CD8-positive, alpha-beta memory T cell (primary cell): Measurements from ENCODE around the gene OBP2B. TPM values are rescaled to one million over a fixed set of nuclear protein-coding genes. Genes with fewer than 3 reads are reported as not detected.
A peak's percentile ranks its signal among the peaks of the same experiment; 100 is the strongest.

Experiments
- CTCF ChIA-PET: fragments of 350-600 bp; sonication (Branson Sonifier 250); formaldehyde crosslinking; loops from one replicate; lab custom pipeline; 2021; ENCODE audit warnings: antibody characterized with exemption; lab: Charles Lee
- POLR2A ChIA-PET: fragments of 350-600 bp; sonication (Branson Sonifier 250); formaldehyde crosslinking; loops from one replicate; lab custom pipeline; 2021; ENCODE audit warnings: antibody characterized with exemption; lab: Charles Lee
- DNase-seq, 5 donors: peaks; one replicate each; pipeline versions ENCODE4 v3.0.0 to v3.0.0-alpha.2; 2020 to 2022; ENCODE audit warnings: mixed read lengths in 1 of 5
- H3K27ac ChIP-seq: one replicate; pipeline ENCODE4 v1.7.0; 2013; ENCODE audit warnings: low read depth, mild to moderate bottlenecking, low read length, moderate library complexity
- H3K27me3 ChIP-seq: 2 replicates; pipeline ENCODE4 v1.7.0; 2013; ENCODE audit warnings: low read length, mild to moderate bottlenecking; ENCODE audit not compliant: insufficient read depth, poor library complexity, severe bottlenecking
- H3K36me3 ChIP-seq: 2 replicates; pipeline ENCODE4 v1.7.0; 2013; ENCODE audit warnings: mild to moderate bottlenecking, low read length, moderate library complexity; ENCODE audit not compliant: insufficient read depth
- H3K4me1 ChIP-seq: 2 replicates; pipeline ENCODE4 v1.7.0; 2013; ENCODE audit warnings: mild to moderate bottlenecking, low read length, moderate library complexity; ENCODE audit not compliant: insufficient read depth
- H3K4me3 ChIP-seq: 2 replicates; pipeline ENCODE4 v1.7.0; 2013; ENCODE audit warnings: mild to moderate bottlenecking, low read length
- H3K9me3 ChIP-seq: 2 replicates; pipeline ENCODE4 v1.7.0; 2013; ENCODE audit warnings: mild to moderate bottlenecking, low read length
- H3K27ac Mint-ChIP-seq, 8 donors: one replicate each; pipeline ENCODE4 v1.8.0; 2020 to 2021; ENCODE audit warnings: mixed read lengths in 8 of 8, mild to moderate bottlenecking in 6 of 8, inconsistent platforms in 3 of 8, moderate library complexity in 3 of 8
- H3K27me3 Mint-ChIP-seq, 2 donors: one replicate each; pipeline ENCODE4 v1.8.0; 2020 to 2021; ENCODE audit warnings: mixed read lengths in 2 of 2, mild to moderate bottlenecking in 1 of 2, moderate library complexity in 1 of 2
- H3K36me3 Mint-ChIP-seq, 3 donors: one replicate each; pipeline ENCODE4 v1.8.0; 2020 to 2021; ENCODE audit warnings: mixed read lengths in 3 of 3, inconsistent platforms in 1 of 3, mild to moderate bottlenecking in 1 of 3
- H3K4me1 Mint-ChIP-seq, 3 donors: one replicate each; pipeline ENCODE4 v1.8.0; 2020 to 2021; ENCODE audit warnings: mixed read lengths in 3 of 3, inconsistent platforms in 1 of 3, mild to moderate bottlenecking in 1 of 3
- H3K4me3 Mint-ChIP-seq, 7 donors: one replicate each; pipeline ENCODE4 v1.8.0; 2020 to 2021; ENCODE audit warnings: mixed read lengths in 7 of 7, mild to moderate bottlenecking in 6 of 7, moderate library complexity in 4 of 7, inconsistent platforms in 2 of 7
- H3K9me3 Mint-ChIP-seq, 5 donors: one replicate each; pipeline ENCODE4 v1.8.0; 2020 to 2022; ENCODE audit warnings: mixed read lengths in 5 of 5, mild to moderate bottlenecking in 3 of 5, moderate library complexity in 2 of 5, inconsistent platforms in 1 of 5
- polyA plus RNA-seq: library from polyadenylated mRNA; unstranded; fragments of 300-500 nt; fragmentation: Illumina TruSeq; gene quantifications from one replicate; pipeline ENCODE4 v1.2.3, GENCODE V29; 2021
- total RNA-seq, 2 experiments: library from RNA; stranded (reverse); gene quantifications; one replicate each; pipeline ENCODE4 v1.2.3, GENCODE V29; 2021

The OBP2B gene
- total and polyA plus RNA-seq, 3 experiments from 2014 or later, result not detected

DNA sequence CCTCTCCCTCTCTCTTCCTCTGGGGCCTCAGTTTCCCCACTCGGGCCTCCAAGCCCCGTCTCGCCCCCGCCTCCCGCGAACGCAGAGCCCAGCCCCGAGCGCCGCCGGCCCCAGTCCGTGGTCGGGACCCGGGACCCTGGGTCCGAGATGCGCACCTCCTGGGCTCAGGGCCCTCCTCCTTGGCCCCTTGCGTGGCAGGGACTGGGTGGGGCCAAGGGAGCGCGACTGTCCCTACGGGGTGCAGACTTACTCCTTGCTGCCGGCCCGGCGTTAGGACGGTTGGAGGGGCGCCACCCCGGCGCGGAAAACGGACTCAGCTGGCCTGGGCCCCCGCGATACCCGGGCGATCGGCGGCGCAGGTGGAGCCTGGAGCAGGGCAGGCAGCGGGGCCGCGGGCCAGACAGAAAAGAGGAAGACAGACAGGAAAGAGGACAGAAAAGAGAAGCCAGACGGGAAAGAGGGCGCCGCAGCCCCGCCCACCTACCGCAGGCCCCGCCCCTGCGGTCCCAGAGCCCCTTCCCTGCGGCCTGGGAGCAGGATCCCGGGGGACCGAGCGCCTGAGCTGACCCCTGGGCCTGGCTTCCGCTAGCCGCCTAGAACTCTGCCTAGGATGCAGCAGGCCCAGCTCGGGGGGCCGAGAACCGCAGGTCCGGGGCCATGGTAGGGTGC, 45.4 kb downstream of the OBP2B start, which contains the start of gene GBGT1:
Gene GBGT1, minus strand, starts transcription at position 411 of the 669 bp plus-strand sequence. CDS start 1,502 bp downstream, outside the sequence.
- H3K4me1 Mint-ChIP-seq, result peaks cover 2 to 10% (median 10%) of the 10 kb centered on the region in 3 donors
- H3K27ac ChIP-seq, result peak within 1 kb of the TSS; percentile 44
- POLR2A ChIA-PET, result no interaction called here

DNA sequence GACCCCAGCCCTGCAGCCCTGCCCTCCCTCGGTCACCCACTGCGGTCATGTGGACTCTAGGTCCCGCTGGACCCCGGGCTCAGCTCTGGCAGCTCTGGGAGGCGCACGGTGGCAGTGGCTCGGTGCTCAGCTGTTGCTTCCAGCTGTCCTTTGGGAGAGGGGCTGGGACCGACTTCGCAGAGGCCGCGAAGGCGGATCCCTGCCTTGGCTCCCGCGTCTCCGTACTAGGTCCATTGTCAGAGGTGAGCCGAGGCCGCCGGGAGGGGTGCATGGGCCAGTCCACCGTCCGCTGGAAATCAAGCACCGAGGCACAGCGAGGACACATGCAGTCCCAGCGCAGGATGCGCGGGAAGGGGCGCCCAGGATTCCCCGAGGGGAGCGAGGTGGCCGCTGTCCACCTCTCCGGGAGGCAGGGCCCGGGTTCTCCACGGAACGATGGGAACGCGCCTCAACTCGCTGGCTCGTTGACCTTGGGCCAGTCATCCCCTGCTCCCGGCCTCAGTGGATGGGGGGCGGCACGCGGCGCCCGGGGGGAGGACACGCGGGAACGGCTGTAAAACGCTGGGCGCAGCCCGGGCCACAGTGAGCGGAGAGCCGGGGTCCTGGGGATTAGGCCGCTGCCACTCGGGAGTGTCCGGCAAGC, 46.1 kb downstream of the OBP2B start:
- H3K27me3 Mint-ChIP-seq, result no peaks in the 10 kb centered on the region
- POLR2A ChIA-PET, result no interaction called here
- CTCF ChIA-PET, result no interaction called here
- Histone ChIP-seq H3K27ac (no peak overlapping the region), H3K36me3 (no peaks in the 10 kb centered on the region), H3K4me1 (no peaks in the 10 kb centered on the region), H3K27me3 (no peaks in the 10 kb centered on the region), H3K9me3 (no peaks in the 10 kb centered on the region), H3K4me3 (no peak overlapping the region)
- H3K27ac Mint-ChIP-seq, result no peak overlapping the region
- DNase-seq, result peak in 1 of 5 donors; percentile 39
- H3K4me3 Mint-ChIP-seq, result peak overlapping the region in 3 of 7 donors; percentile 46 to 64 (median 58)
- H3K9me3 Mint-ChIP-seq, result peaks cover 0 to 2% (median 0%) of the 10 kb centered on the region in 5 donors
- H3K4me1 Mint-ChIP-seq, result peaks cover 2 to 10% (median 10%) of the 10 kb centered on the region in 3 donors
- no peaks in the 10 kb centered on the region for H3K36me3 Mint-ChIP-seq

More for the DNA sequence above, 45.4 kb downstream of the OBP2B start, which contains the start of gene GBGT1:
- Histone ChIP-seq H3K4me3 (peak within 1 kb of the TSS; percentile 43), H3K27me3 (no peaks in the 10 kb centered on the region), H3K9me3 (no peaks in the 10 kb centered on the region), H3K4me1 (no peaks in the 10 kb centered on the region), H3K36me3 (no peaks in the 10 kb centered on the region)
- no peaks in the 10 kb centered on the region for H3K36me3 Mint-ChIP-seq
- peak within 1 kb of the TSS; percentile 69 to 89 (median 76) for H3K4me3 Mint-ChIP-seq
- peak; percentile 15 to 56 (median 37) for DNase-seq
- peaks cover 0 to 2% (median 0%) of the 10 kb centered on the region in 5 donors for H3K9me3 Mint-ChIP-seq
- H3K27me3 Mint-ChIP-seq, result no peaks in the 10 kb centered on the region
- peak within 1 kb of the TSS in 2 of 8 donors; percentile 43 to 78 for H3K27ac Mint-ChIP-seq
- CTCF ChIA-PET, result interaction anchor here (1.0 kb wide), 1 partner anchor 12 kb away, joined by 3 read pairs; no protein-coding TSS in a partner anchor

DNA sequence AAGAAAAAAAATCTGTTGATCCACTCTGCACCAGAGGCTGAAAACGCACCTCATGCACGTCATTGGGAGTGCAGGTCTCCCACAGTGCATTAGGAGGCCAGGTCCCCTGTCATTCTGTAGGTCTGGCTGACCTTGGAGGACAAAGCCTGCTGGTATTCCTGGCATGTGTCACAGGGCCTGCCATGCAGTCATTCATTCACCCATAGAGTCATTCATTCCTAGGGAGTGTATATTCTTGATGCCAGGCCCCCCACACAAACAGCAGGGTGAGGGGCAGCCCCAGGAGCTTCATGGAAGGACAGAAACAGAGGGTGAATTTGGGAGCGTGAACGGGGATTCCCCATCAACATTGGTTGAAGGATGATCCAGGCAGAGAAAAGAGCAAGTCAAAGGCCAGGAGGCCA, 47.5 kb downstream of the OBP2B start:
- ChIA-PET POLR2A (no interaction called here), CTCF (interaction anchor here (1.3 kb wide), 1 partner anchor 17 kb away, joined by 3 read pairs; no protein-coding TSS in a partner anchor)
- no peaks in the 10 kb centered on the region for H3K36me3 ChIP-seq
- H3K4me1 ChIP-seq, result no peaks in the 10 kb centered on the region
- H3K36me3 Mint-ChIP-seq, result no peaks in the 10 kb centered on the region
- DNase-seq, result peak in 1 of 5 donors; percentile 22
- no peaks in the 10 kb centered on the region for H3K27me3 ChIP-seq
- no peaks in the 10 kb centered on the region for H3K27me3 Mint-ChIP-seq
- H3K9me3 Mint-ChIP-seq, result peaks cover 0 to 2% (median 0%) of the 10 kb centered on the region in 5 donors
- no peak overlapping the region for H3K4me3 ChIP-seq
- peak overlapping the region in 1 of 8 donors; percentile 72 for H3K27ac Mint-ChIP-seq
- H3K4me3 Mint-ChIP-seq, result peak overlapping the region in 4 of 7 donors; percentile 2 to 80 (median 51)
- H3K9me3 ChIP-seq, result no peaks in the 10 kb centered on the region
- no peak overlapping the region for H3K27ac ChIP-seq
- H3K4me1 Mint-ChIP-seq, result peaks cover 2 to 10% (median 10%) of the 10 kb centered on the region in 3 donors

DNA sequence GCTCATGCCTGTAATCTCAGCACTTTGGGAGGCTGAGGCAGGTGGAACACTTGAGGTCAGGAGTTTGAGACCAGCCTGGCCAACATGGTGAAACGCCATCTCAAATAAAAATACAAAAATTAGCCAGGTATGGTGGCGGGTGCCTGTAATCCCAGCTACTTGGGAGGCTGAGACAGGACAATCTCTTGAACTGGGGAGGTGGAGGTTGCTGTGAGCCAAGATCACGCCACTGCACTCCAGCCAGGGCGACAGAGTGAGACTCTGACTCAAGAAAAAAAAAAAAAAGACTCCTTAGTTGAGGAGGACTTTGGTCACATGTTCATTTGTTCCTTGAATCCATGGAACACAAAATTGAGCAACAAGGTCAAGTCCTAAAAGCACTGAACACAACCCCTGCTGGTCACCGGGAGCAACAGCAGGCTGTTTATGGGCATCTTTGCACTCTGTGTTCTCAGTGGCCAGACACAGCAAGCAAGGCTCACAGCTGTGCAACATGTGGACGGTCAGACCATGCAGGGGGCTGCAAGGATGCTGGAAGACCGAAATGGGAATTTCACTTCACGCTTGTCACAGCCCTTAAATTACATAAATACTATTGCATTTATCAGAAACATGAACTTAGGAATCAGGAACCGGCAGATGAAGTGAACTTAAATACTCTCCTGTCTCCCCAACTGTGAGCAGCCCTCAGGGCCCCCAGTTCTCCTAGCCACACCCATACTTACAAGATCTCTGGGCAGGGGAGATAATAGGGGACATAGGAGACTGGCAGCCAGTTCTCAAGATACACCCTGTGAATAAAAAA, 48.1 kb downstream of the OBP2B start:
- H3K4me1 ChIP-seq, result no peaks in the 10 kb centered on the region
- H3K27me3 Mint-ChIP-seq, result no peaks in the 10 kb centered on the region
- no peak overlapping the region for H3K27ac ChIP-seq
- no peaks in the 10 kb centered on the region for H3K27me3 ChIP-seq
- no peaks in the 10 kb centered on the region for H3K9me3 ChIP-seq
- ChIA-PET POLR2A (no interaction called here), CTCF (interaction anchor here (0.8 to 1.3 kb wide), 3 partner anchors 14 to 35 kb away, joined by 3 read pairs; no protein-coding TSS in a partner anchor)
- no peak overlapping the region for H3K4me3 ChIP-seq
- no peaks in the 10 kb centered on the region for H3K36me3 Mint-ChIP-seq
- DNase-seq, result peak; percentile 20 to 66 (median 32)
- H3K4me1 Mint-ChIP-seq, result peaks cover 2 to 10% (median 10%) of the 10 kb centered on the region in 3 donors
- H3K27ac Mint-ChIP-seq, result peak overlapping the region in 4 of 8 donors; percentile 46 to 79 (median 72)
- H3K4me3 Mint-ChIP-seq, result peak overlapping the region in 3 of 7 donors; percentile 28 to 63 (median 61)
- peaks cover 0 to 2% (median 0%) of the 10 kb centered on the region in 5 donors for H3K9me3 Mint-ChIP-seq
- H3K36me3 ChIP-seq, result no peaks in the 10 kb centered on the region

DNA sequence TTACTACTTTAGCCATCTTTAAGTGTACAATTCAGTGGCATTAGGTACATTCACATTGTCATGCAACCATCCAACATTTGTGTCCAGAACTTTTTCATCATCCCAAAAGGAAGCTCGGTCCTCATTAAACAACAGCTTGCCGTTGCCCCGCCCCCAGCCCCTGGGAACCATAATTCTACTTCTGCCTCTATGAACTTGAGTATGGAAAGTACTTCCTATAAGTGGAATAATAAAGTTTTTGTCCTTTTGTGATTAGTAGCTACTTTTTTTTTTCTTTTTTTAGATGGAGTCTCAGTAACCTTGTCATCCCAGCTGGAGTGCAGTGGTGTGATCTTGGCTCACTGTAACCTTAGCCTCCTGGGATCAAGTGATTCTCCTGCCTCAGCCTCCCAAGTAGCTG, 50.4 kb downstream of the OBP2B start:
- H3K9me3 ChIP-seq, result no peaks in the 10 kb centered on the region
- no peak overlapping the region for H3K27ac ChIP-seq
- Mint-ChIP-seq H3K9me3 (no peaks in the 10 kb centered on the region), H3K4me3 (no peak overlapping the region), H3K4me1 (peaks cover 2 to 10% (median 5%) of the 10 kb centered on the region in 3 donors), H3K27me3 (no peaks in the 10 kb centered on the region), H3K36me3 (no peaks in the 10 kb centered on the region), H3K27ac (peak overlapping the region in 2 of 8 donors; percentile 26 to 65)
- no peak for DNase-seq
- no peaks in the 10 kb centered on the region for H3K4me1 ChIP-seq
- no peak overlapping the region for H3K4me3 ChIP-seq
- POLR2A ChIA-PET, result interaction anchor here (0.6 kb wide), 1 partner anchor 10 kb away, joined by 3 read pairs; no protein-coding TSS in a partner anchor
- CTCF ChIA-PET, result interaction anchor here (0.9 to 1.8 kb wide), 5 partner anchors 11 to 115 kb away, joined by 3 to 7 read pairs (median 3); no protein-coding TSS in a partner anchor
- no peaks in the 10 kb centered on the region for H3K27me3 ChIP-seq
- no peaks in the 10 kb centered on the region for H3K36me3 ChIP-seq

Other genes starting within 250 kb of the OBP2B start
- gene GFI1B, start 230.6 kb downstream of the OBP2B start, total RNA-seq, result not detected
- gene GFI1B, start 230.6 kb downstream of the OBP2B start, polyA plus RNA-seq, result not detected
- 10 to 100 TPM; 87.8 to 91.8 TPM for gene GTF3C5, start 178.3 kb downstream of the OBP2B start, total RNA-seq
- 38.5 TPM for gene GTF3C5, start 178.3 kb downstream of the OBP2B start, polyA plus RNA-seq
- 1 to 10 TPM; 1.1 to 1.2 TPM for gene CEL, start 147.3 kb downstream of the OBP2B start, total RNA-seq
- gene CEL, start 147.3 kb downstream of the OBP2B start, polyA plus RNA-seq, result not detected
- 10 to 100 TPM; 59.1 to 67.8 TPM for gene RALGDS, start 88.0 kb downstream of the OBP2B start, total RNA-seq
- gene RALGDS, start 88.0 kb downstream of the OBP2B start, polyA plus RNA-seq, result 78.0 TPM
- gene GBGT1, start 45.3 kb downstream of the OBP2B start, total RNA-seq, result 1 to 10 TPM; 1.8 to 2.6 TPM
- not detected for gene GBGT1, start 45.3 kb downstream of the OBP2B start, polyA plus RNA-seq
- not detected for gene ABO, start 66.0 kb upstream of the OBP2B start, total RNA-seq
- not detected for gene ABO, start 66.0 kb upstream of the OBP2B start, polyA plus RNA-seq
- gene SURF6, start 126.9 kb upstream of the OBP2B start, total RNA-seq, result 10 to 100 TPM; 30.9 to 32.0 TPM
- gene SURF6, start 126.9 kb upstream of the OBP2B start, polyA plus RNA-seq, result 15.1 TPM
- 10 to 100 TPM; 43.3 to 46.3 TPM for gene MED22, start 138.9 kb upstream of the OBP2B start, total RNA-seq
- gene MED22, start 138.9 kb upstream of the OBP2B start, polyA plus RNA-seq, result 19.0 TPM
- 1,000 to 10,000 TPM; 3,139 to 3,155 TPM for gene RPL7A, start 139.0 kb upstream of the OBP2B start, total RNA-seq
- 1,038 TPM for gene RPL7A, start 139.0 kb upstream of the OBP2B start, polyA plus RNA-seq
- 10 to 100 TPM; 35.9 to 37.8 TPM for gene SURF1, start 147.2 kb upstream of the OBP2B start, total RNA-seq
- 110 TPM for gene SURF1, start 147.2 kb upstream of the OBP2B start, polyA plus RNA-seq
- gene SURF2, start 147.3 kb upstream of the OBP2B start, total RNA-seq, result 10 to 100 TPM; 34.9 to 35.2 TPM
- gene SURF2, start 147.3 kb upstream of the OBP2B start, polyA plus RNA-seq, result 46.6 TPM
- 100 to 1,000 TPM; 239 to 250 TPM for gene SURF4, start 166.8 kb upstream of the OBP2B start, total RNA-seq
- 202 TPM for gene SURF4, start 166.8 kb upstream of the OBP2B start, polyA plus RNA-seq
- gene STKLD1, start 167.1 kb upstream of the OBP2B start, total RNA-seq, result under 1 TPM; 0.24 to 0.91 TPM
- 0.75 TPM for gene STKLD1, start 167.1 kb upstream of the OBP2B start, polyA plus RNA-seq
- gene REXO4, start 208.8 kb upstream of the OBP2B start, total RNA-seq, result 10 to 100 TPM; 52.4 to 56.4 TPM
- 25.8 TPM for gene REXO4, start 208.8 kb upstream of the OBP2B start, polyA plus RNA-seq
- 1 to 10 TPM; 1.0 to 1.1 TPM for gene ADAMTS13, start 213.1 kb upstream of the OBP2B start, total RNA-seq
- 0.32 TPM for gene ADAMTS13, start 213.1 kb upstream of the OBP2B start, polyA plus RNA-seq